Cardiac septum (tissue), 1 donor: Measurements from ENCODE around the gene EMILIN3. TPM values are rescaled to one million over a fixed set of nuclear protein-coding genes. Genes with fewer than 3 reads are reported as not detected.

Source experiments
- DNase-seq: peaks from one replicate; pipeline ENCODE4 v3.0.0-alpha.2; 2020; ENCODE audit warnings: low spot score
- intact Hi-C: fragments of 100-400 bp; cut with DNase I; formaldehyde crosslinking; loops from one replicate; pipeline ENCODE4 v1.14.0; 2022
- total RNA-seq: library from RNA; stranded (reverse); fragmentation: NEBNext Ultra II Directional; extraction: Animal tissue kit (Norgen Biotek cat#: 25700); gene quantifications from one replicate; pipeline ENCODE4 v1.2.1, GENCODE V29; 2021
- donor health status: DM: no; HTN: no; CAD: no.

The EMILIN3 gene
- total RNA-seq, 1 donor from 2014 or later: 0.51 TPM

- intact Hi-C loops: no loop called here
- no peak for DNase-seq
Measured at GRCh38 chr20:41352106-41352505, 14.5 kb downstream of the EMILIN3 start.

DNA sequence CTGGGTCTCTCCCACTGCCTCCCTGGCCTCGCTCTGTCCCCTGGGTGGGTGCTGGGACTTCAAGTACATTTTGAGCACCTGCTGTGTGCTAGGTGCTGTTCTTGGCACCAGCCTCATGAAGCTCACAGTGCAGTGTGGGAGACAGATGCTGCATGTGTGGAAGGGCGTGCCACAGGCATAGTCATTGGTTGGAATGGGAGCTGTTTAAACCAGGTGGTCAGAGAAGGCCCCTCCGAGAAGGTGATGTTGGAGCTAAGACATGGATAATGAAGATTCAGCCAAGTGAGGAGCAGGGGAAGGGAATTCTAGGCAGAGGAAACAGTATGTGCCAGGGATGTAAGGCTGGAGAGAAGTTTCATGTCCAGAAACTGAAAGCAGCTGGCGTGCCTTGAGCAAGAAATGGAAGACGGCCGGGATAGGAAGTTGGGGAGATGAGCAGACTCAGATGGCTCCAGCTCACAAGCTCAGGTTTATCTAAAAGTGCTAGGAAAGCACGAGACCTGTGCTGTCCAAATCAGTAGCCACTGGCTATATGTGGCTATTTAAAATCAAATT is 16.1 kb downstream of the EMILIN3 start:
- DNase-seq: no peak
- intact Hi-C loops: no loop called here

DNA sequence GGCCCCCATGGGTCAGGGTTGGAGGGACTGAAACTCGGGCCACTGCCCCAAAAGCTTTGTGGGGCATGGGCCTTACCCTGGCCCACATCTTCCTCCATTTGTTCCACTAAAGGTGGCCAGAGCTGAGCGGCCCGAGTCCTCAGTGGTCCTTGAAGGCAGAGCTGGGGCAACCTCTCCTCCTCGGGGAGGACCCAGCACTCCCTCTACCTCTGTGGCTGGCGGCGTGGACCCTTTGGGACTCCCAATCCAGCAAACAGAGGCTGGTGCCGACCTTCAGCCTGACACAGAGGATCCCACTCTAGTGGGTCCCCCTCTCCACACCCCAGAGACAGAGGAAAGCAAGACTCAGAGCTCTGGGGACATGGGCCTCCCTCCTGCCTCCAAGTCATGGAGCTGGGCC is 16.7 kb downstream of the EMILIN3 start:
- intact Hi-C loops: loop anchor here (10.0 kb wide), 1 partner anchor 345 kb away; no protein-coding TSS in a partner anchor

DNA sequence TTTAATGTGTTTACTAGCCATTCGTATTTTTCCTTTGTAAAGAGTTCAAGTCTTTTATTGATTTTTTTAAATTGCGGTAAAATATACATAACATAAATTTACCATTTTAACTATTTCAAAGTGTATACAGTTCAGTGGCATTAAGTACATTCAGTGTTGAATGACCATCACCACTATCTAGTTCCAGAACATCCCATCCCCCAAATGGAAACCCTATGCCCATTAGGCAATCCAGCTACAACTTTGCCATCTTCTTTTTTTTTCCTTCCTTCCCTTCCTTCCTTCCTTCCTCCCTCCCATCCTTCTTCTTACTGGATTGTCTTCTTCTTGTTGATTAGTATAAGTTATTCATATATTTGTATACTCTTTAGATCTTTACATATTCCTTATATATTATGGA is 17.4 kb downstream of the EMILIN3 start:
- DNase-seq: no peak
- intact Hi-C loops: loop anchor here (10.0 kb wide), 1 partner anchor 346 kb away; no protein-coding TSS in a partner anchor

More for the DNA sequence above, 16.7 kb downstream of the EMILIN3 start:
- no peak for DNase-seq

DNA sequence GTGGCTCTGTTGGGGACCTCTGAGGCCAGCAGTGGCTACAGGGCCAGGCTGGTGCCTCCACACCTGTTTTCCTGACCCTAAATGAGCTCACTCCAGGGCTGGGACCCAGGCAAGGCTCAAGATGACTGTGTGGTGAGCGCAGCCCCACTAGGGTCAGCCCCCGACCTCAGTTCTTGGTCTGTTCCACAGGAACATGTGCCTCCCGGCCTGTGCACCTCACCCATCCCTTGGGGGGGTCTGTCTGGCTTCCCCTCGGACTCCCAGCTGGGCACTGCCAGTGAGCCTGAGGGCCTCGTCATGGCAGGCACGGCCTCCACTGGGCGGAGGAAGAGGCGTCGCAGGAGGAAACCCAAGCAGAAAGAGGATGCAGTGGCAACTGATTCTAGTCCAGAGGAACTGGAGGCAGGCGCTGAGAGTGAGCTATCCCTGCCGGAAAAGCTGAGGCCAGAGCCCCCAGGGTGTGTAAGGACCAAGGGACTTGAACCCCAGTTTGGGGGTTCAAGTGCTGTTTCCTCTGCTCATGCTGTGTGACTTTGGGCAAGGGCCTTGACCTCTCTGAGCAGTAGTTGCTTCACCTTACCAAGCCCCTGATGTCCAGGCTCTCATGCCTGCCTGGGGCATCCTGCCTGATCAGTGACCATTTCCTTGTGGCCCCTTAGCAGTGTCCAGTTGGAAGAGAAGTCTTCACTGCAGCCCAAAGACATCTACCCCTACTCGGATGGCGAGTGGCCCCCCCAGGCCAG is 18.0 kb downstream of the EMILIN3 start:
- DNase-seq: no peak
- intact Hi-C loops: loop anchor here (10.0 kb wide), 1 partner anchor 346 kb away; no protein-coding TSS in a partner anchor

- intact Hi-C loops: loop anchor here (10.0 kb wide), 1 partner anchor 347 kb away; no protein-coding TSS in a partner anchor
- DNase-seq: no peak
Measured at GRCh38 chr20:41347523-41348429, 18.8 kb downstream of the EMILIN3 start.

GRCh38 chr20:41345729-41346067 is 20.9 kb downstream of the EMILIN3 start:
- DNase-seq: no peak
- intact Hi-C loops: loop anchor here (10.0 kb wide), 1 partner anchor 349 kb away; no protein-coding TSS in a partner anchor

DNA sequence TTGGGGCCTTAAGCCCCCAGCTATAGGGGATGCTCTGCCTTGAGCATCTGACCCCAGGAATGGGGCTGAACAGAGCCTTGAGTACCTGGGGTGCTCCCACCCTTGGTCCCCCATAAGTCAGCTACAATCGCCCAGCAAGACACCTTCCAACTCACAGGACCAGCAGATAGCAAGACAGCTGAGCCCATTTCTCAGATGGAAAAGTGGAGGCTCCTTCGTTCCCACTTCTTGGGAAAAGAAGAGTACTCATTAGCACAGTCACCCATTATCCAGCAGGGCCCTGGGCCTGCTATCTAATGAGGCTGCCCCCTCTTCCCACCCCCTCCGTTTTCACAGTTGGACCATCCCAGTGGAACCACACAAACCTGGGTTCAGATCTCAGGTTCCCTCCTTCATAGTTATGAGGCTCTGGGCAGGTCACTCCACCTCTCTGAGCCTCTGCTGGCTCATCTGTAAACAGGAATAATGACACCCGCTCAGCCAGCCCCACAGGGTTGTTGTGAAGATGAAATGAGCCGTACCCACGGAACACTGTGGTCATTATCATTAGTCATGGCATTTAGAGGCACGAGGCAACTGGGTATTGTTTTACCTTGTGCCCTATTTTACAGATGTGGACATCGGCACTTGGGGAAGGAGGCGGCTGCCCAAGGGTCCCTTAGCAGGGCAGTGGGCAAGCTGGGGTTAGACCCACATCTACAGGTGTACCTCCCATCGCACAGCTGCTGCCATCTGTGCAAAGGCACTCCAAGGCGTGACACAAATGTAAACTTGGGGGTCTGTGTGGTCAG is 21.5 kb downstream of the EMILIN3 start:
- no peak for DNase-seq
- intact Hi-C loops: loop anchor here (10.0 kb wide), 1 partner anchor 350 kb away; no protein-coding TSS in a partner anchor

- DNase-seq: no peak
- intact Hi-C loops: loop anchor here (10.0 kb wide), 1 partner anchor 350 kb away; no protein-coding TSS in a partner anchor
Measured at GRCh38 chr20:41344477-41344876, 22.1 kb downstream of the EMILIN3 start.

DNA sequence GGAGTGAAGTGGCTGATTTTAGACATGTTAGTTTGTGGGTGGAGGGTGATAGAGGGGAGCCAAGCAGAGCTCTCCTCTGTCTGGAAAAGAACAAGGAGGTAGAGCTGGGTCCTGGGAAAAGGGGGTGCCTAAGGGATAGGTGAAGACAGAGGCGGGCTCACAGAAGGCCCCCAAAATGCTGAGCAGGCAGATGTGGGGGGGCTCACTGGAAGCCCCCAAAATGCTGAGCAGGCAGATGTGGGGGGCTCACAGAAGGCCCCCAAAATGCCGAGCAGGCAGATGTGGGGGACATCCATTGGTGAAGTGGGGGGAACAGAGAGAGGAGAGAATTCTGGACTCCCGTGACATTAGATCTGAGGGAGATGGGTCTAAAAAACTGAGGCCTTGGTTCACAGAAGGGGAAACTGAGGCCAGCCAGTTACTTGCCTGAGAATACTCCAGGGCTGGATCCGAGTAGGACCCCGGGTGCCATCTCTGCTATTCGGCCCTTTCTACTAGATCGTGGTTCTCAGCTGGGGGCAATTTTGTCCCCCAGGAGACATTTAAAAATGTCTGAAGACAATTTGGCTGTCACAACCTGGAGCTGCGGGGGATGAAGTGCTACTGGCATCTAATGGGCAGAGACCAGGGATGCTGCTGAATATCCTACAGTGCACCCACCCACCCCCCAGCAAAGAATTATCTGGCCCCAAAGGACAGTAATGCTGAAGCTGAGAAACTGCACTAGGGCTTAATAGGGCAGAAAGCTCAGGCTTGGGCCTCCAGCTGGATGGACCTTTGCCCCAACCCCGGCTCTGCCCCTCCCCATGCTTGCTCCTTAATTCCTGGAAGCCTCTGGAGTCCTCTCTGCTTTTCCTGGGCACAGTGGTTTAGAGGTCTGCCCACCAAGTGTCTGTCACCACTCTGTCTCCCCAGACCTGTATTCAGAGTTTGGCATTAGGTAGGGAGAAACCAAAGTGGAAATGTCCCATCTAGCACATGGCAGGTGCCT is 23.8 kb downstream of the EMILIN3 start:
- no peak for DNase-seq
- intact Hi-C loops: loop anchor here (10.0 kb wide), 1 partner anchor 352 kb away; no protein-coding TSS in a partner anchor

- intact Hi-C loops: loop anchor here (1.0 to 10.0 kb wide), 4 partner anchors 70 to 354 kb away; no protein-coding TSS in a partner anchor
Measured at GRCh38 chr20:41340327-41341055, 26.1 kb downstream of the EMILIN3 start, which contains the start of gene LPIN3. Gene LPIN3, plus strand, starts transcription at chr20:41340821. Its CDS starts 4,983 bp downstream, at chr20:41345804.

DNA sequence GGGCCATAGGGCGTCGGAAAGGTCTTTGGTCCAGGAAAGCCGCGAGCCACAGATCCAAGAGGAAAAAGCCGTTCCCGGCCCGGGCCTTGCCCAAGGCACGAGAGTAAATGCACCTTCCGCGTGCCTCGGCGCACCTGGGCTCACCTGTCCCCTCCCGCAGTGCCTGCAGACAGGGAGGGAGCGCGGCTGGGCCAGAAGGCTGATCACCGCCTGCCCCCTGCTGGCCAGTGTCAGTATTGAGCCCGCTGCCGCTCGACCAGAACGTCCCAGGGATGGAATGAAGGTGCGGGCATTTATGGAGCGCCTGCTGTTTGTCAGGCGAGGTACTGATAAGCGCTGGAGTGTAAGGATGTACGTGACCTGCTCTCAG is 26.7 kb downstream of the EMILIN3 start:
- intact Hi-C loops: loop anchor here (1.0 to 10.0 kb wide), 6 partner anchors 71 to 355 kb away; no protein-coding TSS in a partner anchor
- peak; percentile 89 for DNase-seq

More at GRCh38 chr20:41340327-41341055, 26.1 kb downstream of the EMILIN3 start, which contains the start of gene LPIN3:
- DNase-seq: peak; percentile 91

- intact Hi-C loops: loop anchor here (5.0 kb wide), 2 partner anchors 90 to 105 kb away; no protein-coding TSS in a partner anchor
- DNase-seq: peak; percentile 70
Measured at GRCh38 chr20:41336711-41337492, 29.7 kb downstream of the EMILIN3 start.

DNA sequence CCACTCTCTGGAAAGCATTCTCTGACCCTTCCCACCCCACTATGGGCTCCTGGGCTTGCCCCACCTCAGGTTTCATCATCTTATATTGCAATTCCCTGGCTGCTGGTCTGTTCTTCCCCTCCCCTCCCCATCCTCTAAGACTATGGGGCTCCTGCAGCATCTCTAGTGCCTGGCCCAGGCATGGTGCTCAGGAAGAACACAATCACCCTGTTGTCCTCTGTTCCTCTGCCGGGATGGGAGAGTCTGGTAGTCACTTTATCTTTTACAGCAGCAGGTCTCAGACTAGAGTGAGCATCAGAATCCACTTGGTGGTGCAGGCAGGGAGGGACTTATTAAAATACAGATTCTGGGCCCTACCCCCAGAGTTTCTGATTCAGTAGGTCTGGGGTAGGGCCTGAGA is 31.0 kb downstream of the EMILIN3 start:
- DNase-seq: no peak
- intact Hi-C loops: loop anchor here (5.0 kb wide), 2 partner anchors 88 to 103 kb away; no protein-coding TSS in a partner anchor

DNA sequence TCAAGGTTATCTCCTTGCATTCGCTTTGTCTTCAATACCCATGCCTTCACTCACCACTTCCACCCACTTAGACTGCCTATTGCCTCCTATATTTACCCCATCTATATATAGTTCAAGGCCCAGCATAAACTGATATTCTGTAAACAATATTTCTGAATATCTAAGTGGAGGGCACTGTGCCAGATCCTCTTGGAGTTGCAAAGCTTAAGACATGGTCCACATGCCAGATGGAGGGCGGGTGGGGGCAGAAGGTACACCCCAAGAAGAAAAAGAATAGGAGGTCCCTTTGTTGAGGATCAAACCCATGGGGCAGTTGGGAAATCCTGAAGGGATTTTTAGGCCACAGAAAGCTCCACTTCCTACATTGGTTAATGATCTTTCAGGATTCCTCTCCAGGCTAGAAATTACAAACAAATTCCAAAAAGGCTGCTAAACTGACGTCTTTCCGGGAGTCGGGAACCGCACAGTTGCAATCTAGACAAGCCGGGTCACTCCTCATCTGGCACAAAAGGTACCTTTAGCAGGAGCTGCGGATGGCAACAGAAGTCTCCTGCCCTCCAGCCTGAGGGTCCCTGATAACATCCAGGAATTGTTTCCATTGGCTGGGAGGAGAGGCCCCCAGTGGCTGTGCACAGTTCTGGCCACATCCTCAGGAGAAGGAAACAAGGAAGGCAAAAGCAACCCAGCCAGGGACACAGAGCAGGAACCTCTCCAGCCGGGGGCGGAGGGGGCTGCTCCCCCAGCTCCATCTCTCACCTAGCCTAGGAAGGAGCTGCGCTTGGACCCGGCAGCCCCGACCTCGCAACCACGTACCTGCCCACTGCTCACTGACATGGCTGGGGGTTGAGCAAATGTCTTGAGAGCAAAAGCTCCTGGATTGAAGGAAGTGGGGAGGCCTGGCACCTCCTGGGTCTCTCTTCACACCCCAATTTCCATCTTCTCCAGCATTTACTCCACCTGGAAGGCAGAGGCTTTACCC is 31.9 kb downstream of the EMILIN3 start:
- peak; percentile 71 for DNase-seq
- intact Hi-C loops: loop anchor here (5.0 kb wide), 2 partner anchors 87 to 102 kb away; no protein-coding TSS in a partner anchor
